Endothelial cell of umbilical vein (primary cell): ENCODE data around the gene SSC4D. TPM values are rescaled to one million over a fixed set of nuclear protein-coding genes. Genes with fewer than 3 reads are reported as not detected.

Experiments used
- BruUV-seq: library from RNA; stranded (reverse); fragments of 400-500 nt; replicated peaks from 2 replicates; lab custom pipeline; 2021; lab: Mats Ljungman, UMichigan
- CTCF ChIA-PET: fragments of 300-600, 350-600 bp; sonication (Branson Sonifier 250); formaldehyde crosslinking; loops from one replicate; lab custom pipeline; 2021; ENCODE audit warnings: antibody characterized with exemption, inconsistent platforms; lab: Charles Lee
- POLR2A ChIA-PET: fragments of 300-600, 350-600 bp; sonication (Branson Sonifier 250); formaldehyde crosslinking; loops from one replicate; lab custom pipeline; 2021; ENCODE audit warnings: antibody characterized with exemption, inconsistent platforms; lab: Charles Lee
- DNase-seq: peaks from one replicate; pipeline ENCODE4 v3.0.0-alpha.2; 2011; ENCODE audit warnings: low read depth, low spot score
- FAIRE-seq: peaks from 2 replicates; lab custom pipeline; 2011; peaks lifted over from hg19 to GRCh38; lab: Jason Lieb, UNC
- H2AFZ ChIP-seq: 2 replicates; pipeline ENCODE4 v1.6.0; 2012; ENCODE audit warnings: low read depth, low read length, control low read depth, inconsistent platforms
- H3K27ac ChIP-seq: 2 replicates; pipeline ENCODE4 v1.5.1; 2011; ENCODE audit warnings: low read depth, mild to moderate bottlenecking, control low read depth, low read length, moderate library complexity; ENCODE audit not compliant: insufficient read depth
- H3K27me3 ChIP-seq, 2 experiments: 2 replicates each; pipeline versions ENCODE4 v1.6.0 to v1.6.1; 2011; ENCODE audit warnings: low read length in 2 of 2, mixed read lengths in 1 of 2; ENCODE audit not compliant: control insufficient read depth in 2 of 2, insufficient read depth in 2 of 2
- H3K36me3 ChIP-seq, 2 experiments: 2 replicates in 1 of 2; 3 replicates in 1 of 2; pipeline ENCODE4 v1.5.1; 2011; ENCODE audit warnings: low read length in 2 of 2, mild to moderate bottlenecking in 1 of 2, moderate library complexity in 1 of 2; ENCODE audit not compliant: control insufficient read depth in 2 of 2, insufficient read depth in 2 of 2; ENCODE audit errors: extremely low read depth in 1 of 2
- H3K4me1 ChIP-seq: 3 replicates; pipeline ENCODE4 v1.5.1; 2011; ENCODE audit warnings: mild to moderate bottlenecking, low read length; ENCODE audit not compliant: control insufficient read depth, insufficient read depth; ENCODE audit errors: extremely low read depth
- H3K4me2 ChIP-seq: 2 replicates; pipeline ENCODE4 v1.6.1; 2011; ENCODE audit warnings: low read length, control low read depth, mixed read lengths; ENCODE audit not compliant: insufficient read depth
- H3K4me3 ChIP-seq, 3 experiments: fragments of 200-600 bp in 1 of 3; sonication (generic), shearing (Covaris generic) in 1 of 3; replicated peaks in 1 of 3; 2 replicates each; pipeline ENCODE4 v1.5.1; 2011 to 2016; ENCODE audit warnings: control low read depth in 3 of 3, low read length in 3 of 3, mild to moderate bottlenecking in 2 of 3, inconsistent platforms in 1 of 3, low read depth in 1 of 3, moderate library complexity in 1 of 3; ENCODE audit not compliant: insufficient read depth in 1 of 3
- H3K79me2 ChIP-seq: 2 replicates; pipeline ENCODE4 v1.6.0; 2012; ENCODE audit warnings: low read length, inconsistent platforms; ENCODE audit not compliant: control insufficient read depth, insufficient read depth
- H3K9ac ChIP-seq: replicated peaks from 2 replicates; pipeline ENCODE3; 2011; ENCODE audit warnings: low read length, control low read depth; ENCODE audit not compliant: insufficient read depth; ENCODE audit errors: extremely low read depth
- H3K9me1 ChIP-seq: replicated peaks from 3 replicates; pipeline ENCODE4 v1.6.0; 2011; ENCODE audit warnings: mild to moderate bottlenecking, low read length; ENCODE audit not compliant: control insufficient read depth, insufficient read depth; ENCODE audit errors: extremely low read depth
- H3K9me3 ChIP-seq: replicated peaks from 2 replicates; pipeline ENCODE4 v1.5.1; 2012; ENCODE audit warnings: low read length, inconsistent platforms; ENCODE audit not compliant: control insufficient read depth, insufficient read depth
- H4K20me1 ChIP-seq: replicated peaks from 2 replicates; pipeline ENCODE3; 2011; ENCODE audit warnings: mild to moderate bottlenecking, low read length; ENCODE audit not compliant: control insufficient read depth, insufficient read depth; ENCODE audit errors: extremely low read depth
- CTCF ChIP-seq, 2 donors: IDR thresholded peaks; 1 replicate in 1 of 2; 2 replicates in 1 of 2; pipeline ENCODE4 v1.5.1; 2011; ENCODE audit warnings: low read length in 2 of 2, mild to moderate bottlenecking in 2 of 2, moderate library complexity in 2 of 2, control low read depth in 1 of 2, inconsistent platforms in 1 of 2, low read depth in 1 of 2; ENCODE audit not compliant: insufficient read depth in 1 of 2; ENCODE audit errors: extremely low read depth in 1 of 2
- EZH2 ChIP-seq: IDR thresholded peaks from 2 replicates; pipeline ENCODE4 v1.6.1; 2012; ENCODE audit warnings: borderline replicate concordance, low read depth, mild to moderate bottlenecking, moderate library complexity, low read length, inconsistent platforms; ENCODE audit not compliant: severe bottlenecking
- FOS ChIP-seq: IDR thresholded peaks from 2 replicates; pipeline ENCODE4 v1.6.1; 2011; ENCODE audit warnings: mild to moderate bottlenecking, low read length, moderate library complexity, borderline replicate concordance; ENCODE audit not compliant: insufficient read depth
- GATA2 ChIP-seq: IDR thresholded peaks from 2 replicates; pipeline ENCODE4 v1.7.0; 2011; ENCODE audit warnings: low read depth, mild to moderate bottlenecking, moderate library complexity, mixed read lengths, low read length; ENCODE audit not compliant: insufficient read length, insufficient read depth
- JUN ChIP-seq: IDR thresholded peaks from 2 replicates; pipeline ENCODE4 v1.6.1; 2011; ENCODE audit warnings: borderline replicate concordance, low read depth; ENCODE audit not compliant: insufficient read length, insufficient read depth
- MYC ChIP-seq: IDR thresholded peaks from one replicate; pipeline ENCODE4 v1.6.1; 2011; ENCODE audit warnings: mild to moderate bottlenecking, low read depth, low read length
- POLR2A ChIP-seq: IDR thresholded peaks from 2 replicates; pipeline ENCODE4 v1.6.1; 2012; ENCODE audit warnings: low read depth, mild to moderate bottlenecking, control low read depth, low read length
- POLR2AphosphoS5 ChIP-seq: IDR thresholded peaks from 2 replicates; pipeline ENCODE4 v1.6.1; 2012; ENCODE audit warnings: low read depth, mild to moderate bottlenecking, control low read depth, low read length, moderate library complexity; ENCODE audit not compliant: insufficient read depth
- dilution Hi-C: fragments of 300-500 bp; cut with MboI; formaldehyde crosslinking; loops from one replicate; pipeline ENCODE4 v1.15.0; 2019; ENCODE audit warnings: low sequenced_read_pairs; ENCODE audit not compliant: extremely low pct_ligation_motif_present
- intact Hi-C: fragments of 100-400 bp; cut with micrococcal nuclease; formaldehyde crosslinking; loops from one replicate; pipeline ENCODE4 v1.10.0; 2022
- polyA plus RNA-seq, 4 experiments: library from polyadenylated mRNA; depleted of rRNA in 3 of 4; stranded (reverse) in 3 of 4; unstranded in 1 of 4; fragments of >200 nt; gene quantifications; 2 replicates each; pipeline versions ENCODE4 v1.2.1 to v1.2.3, GENCODE V29; 2011 to 2012; ENCODE audit warnings: missing spikeins in 1 of 4
- total RNA-seq: library from RNA; stranded (reverse); gene quantifications from 2 replicates; pipeline ENCODE4 v1.2.3, GENCODE V29; 2021
- TF ChIP-seq, protein P1 (sequence below): IDR thresholded peaks from 2 replicates; pipeline ENCODE4 v1.6.1; 2011; ENCODE audit not compliant: insufficient read depth, insufficient read length

The SSC4D gene
- total and polyA plus RNA-seq, 2 donors (not counting 3 experiments of a cell fraction or from before 2014, with no cell fraction given) = 0.46 to 0.88 TPM

DNA sequence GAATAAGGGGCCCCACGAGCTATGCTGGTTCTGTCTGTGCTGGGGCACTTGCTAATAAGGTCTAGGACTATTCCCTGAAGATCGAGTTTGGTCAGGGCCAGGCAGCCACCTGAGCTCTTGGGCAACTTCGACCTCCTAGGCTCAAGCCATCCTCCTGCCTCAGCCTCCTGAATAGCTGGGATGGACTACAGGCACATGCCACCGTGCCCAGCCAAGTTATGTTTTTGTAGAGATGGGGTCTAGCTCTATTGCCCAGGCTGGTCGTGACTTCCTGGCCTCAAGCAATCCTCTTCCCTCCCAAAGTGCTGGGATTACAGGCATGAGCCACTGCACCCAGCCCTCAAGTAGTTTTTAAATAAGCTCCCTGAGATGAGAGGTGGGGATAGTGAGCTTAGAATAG is 18.1 kb upstream of the SSC4D start:
- no peaks in the 10 kb centered on the region for H3K9me1 ChIP-seq
- no peaks in the 10 kb centered on the region for H4K20me1 ChIP-seq
- intact Hi-C loops (loop anchor here (2.0 kb wide), 1 partner anchor 69 kb away; the partner anchor contains the start of gene YWHAG), dilution Hi-C loops (no loop called here)
- DNase-seq = no peak
- BruUV-seq = no TSS peak
- no peak for FAIRE-seq
- H3K4me2 ChIP-seq = no peak overlapping the region
- no peak overlapping the region for H3K4me3 ChIP-seq
- no peaks in the 10 kb centered on the region for H3K79me2 ChIP-seq
- H3K27me3 ChIP-seq = no peaks in the 10 kb centered on the region
- H3K4me1 ChIP-seq = peaks cover 9% of the 10 kb centered on the region
- no peak overlapping the region for H3K9ac ChIP-seq
- H3K27ac ChIP-seq = no peak overlapping the region
- H3K9me3 ChIP-seq = no peaks in the 10 kb centered on the region
- no peaks in the 10 kb centered on the region for H3K36me3 ChIP-seq
- POLR2A ChIA-PET = no interaction called here
- no peak for TF ChIP-seq GATA2
- TF ChIP-seq FOS = no peak
- TF ChIP-seq JUN = no peak
- TF ChIP-seq POLR2AphosphoS5 = no peak
- no peak for TF ChIP-seq CTCF (IDR thresholded peaks at IDR 0.05; ENCODE audit: extremely low read depth in 1 of 2, insufficient read depth in 1 of 2, low read depth in 1 of 2, low read length in 2 of 2)
- no peak for TF ChIP-seq POLR2A
- no peak for TF ChIP-seq MYC
- no peak for TF ChIP-seq EZH2
- TF ChIP-seq, protein P1, sequence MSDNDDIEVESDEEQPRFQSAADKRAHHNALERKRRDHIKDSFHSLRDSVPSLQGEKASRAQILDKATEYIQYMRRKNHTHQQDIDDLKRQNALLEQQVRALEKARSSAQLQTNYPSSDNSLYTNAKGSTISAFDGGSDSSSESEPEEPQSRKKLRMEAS = no peak
- CTCF ChIA-PET = interaction anchor here (0.7 to 0.8 kb wide), 2 partner anchors 69 to 1249 kb away, joined by 3 read pairs; partner anchors contain the start of gene YWHAG
- H2AFZ ChIP-seq = no peak overlapping the region
